HCT116 (cell line): Measurements from ENCODE around the gene GRIPAP1. TPM values are rescaled to one million over a fixed set of nuclear protein-coding genes. Genes with fewer than 3 reads are reported as not detected.

ENCODE experiments used
- ATAC-seq: fragments of 200-7000 bp; cut with Tn5 transposase; 2 replicates; pipeline ENCODE4 v1.9.1; 2020; ENCODE audit warnings: mild to moderate bottlenecking, moderate library complexity
- BruUV-seq: library from RNA; stranded (reverse); fragments of 400-500 nt; replicated peaks from 2 replicates; lab custom pipeline; 2021; lab: Mats Ljungman, UMichigan
- CTCF ChIA-PET: fragments of 300-600 bp; sonication (Branson Sonifier 250); formaldehyde crosslinking; loops from one replicate; lab custom pipeline; 2021; ENCODE audit warnings: antibody characterized with exemption; lab: Charles Lee
- POLR2A ChIA-PET: fragments of 300-600, 350-600 bp; sonication (Branson Sonifier 250); formaldehyde crosslinking; loops from one replicate; lab custom pipeline; 2021; ENCODE audit warnings: antibody characterized with exemption; lab: Charles Lee
- RAD21 ChIA-PET, 2 experiments: fragments of 300-600 bp; sonication (Branson Sonifier 250); formaldehyde crosslinking; loops; one replicate each; lab custom pipeline; 2023; ENCODE audit warnings: low total read pairs in 2 of 2; ENCODE audit not compliant: uncharacterized antibody in 2 of 2, unreplicated experiment in 2 of 2, low non-redundant PET in 1 of 2; lab: Charles Lee
- DNase-seq: peaks from one replicate; pipeline ENCODE4 v3.0.0-alpha.2; 2010; ENCODE audit warnings: low read depth, low spot score
- H2AFZ ChIP-seq: fragments of 200-600 bp; shearing (Covaris generic), sonication (generic); 2 replicates; pipeline ENCODE4 v1.6.1; 2017; ENCODE audit warnings: low read depth, mixed run types, mixed read lengths, antibody characterized with exemption, low read length; ENCODE audit not compliant: poor library complexity, severe bottlenecking
- H3K27ac ChIP-seq: 2 replicates; pipeline ENCODE4 v1.5.1; 2012; ENCODE audit warnings: low read depth, low read length
- H3K27me3 ChIP-seq: fragments of 200-600 bp; sonication (generic); 2 replicates; pipeline ENCODE4 v1.6.1; 2016; ENCODE audit warnings: mixed run types, low read length, mixed read lengths; ENCODE audit not compliant: insufficient read depth
- H3K36me3 ChIP-seq, 2 experiments: fragments of 200-500 bp in 1 of 2; fragments of 200-600 bp in 1 of 2; sonication (Bioruptor generic) in 1 of 2; sonication (generic) in 1 of 2; 2 replicates each; pipeline versions ENCODE4 v1.5.1 to v1.6.1; 2014 to 2016; ENCODE audit warnings: low read length in 2 of 2, inconsistent platforms in 1 of 2, mixed read lengths in 1 of 2, mixed run types in 1 of 2; ENCODE audit not compliant: insufficient read depth in 2 of 2, control insufficient read depth in 1 of 2
- H3K4me1 ChIP-seq, 2 experiments: fragments of 200-600 bp in 1 of 2; sonication (generic) in 1 of 2; 2 replicates each; pipeline versions ENCODE4 v1.5.1 to v1.6.1; 2012 to 2017; ENCODE audit warnings: low read length in 2 of 2, inconsistent platforms in 1 of 2, mild to moderate bottlenecking in 1 of 2, mixed read lengths in 1 of 2, mixed run types in 1 of 2, moderate library complexity in 1 of 2; ENCODE audit not compliant: insufficient read depth in 2 of 2, control insufficient read depth in 1 of 2
- H3K4me2 ChIP-seq: fragments of 200-600 bp; sonication (generic); 2 replicates; pipeline ENCODE4 v1.6.1; 2017; ENCODE audit warnings: mixed run types, low read length, mixed read lengths
- H3K4me3 ChIP-seq, 2 experiments: fragments of 200-600 bp in 1 of 2; sonication (generic) in 1 of 2; replicated peaks in 1 of 2; 2 replicates each; pipeline ENCODE4 v1.5.1; 2011 to 2016; ENCODE audit warnings: low read length in 2 of 2, control low read depth in 1 of 2, low read depth in 1 of 2, mild to moderate bottlenecking in 1 of 2, mixed read lengths in 1 of 2, mixed run types in 1 of 2
- H3K79me2 ChIP-seq: fragments of 200-600 bp; sonication (generic); 2 replicates; pipeline ENCODE4 v1.6.1; 2017; ENCODE audit warnings: mild to moderate bottlenecking, mixed run types, low read length, moderate library complexity, mixed read lengths; ENCODE audit not compliant: insufficient read depth
- H3K9ac ChIP-seq: fragments of 200-600 bp; sonication (generic); 2 replicates; pipeline ENCODE4 v1.6.1; 2016; ENCODE audit warnings: low read length, mixed read lengths
- H3K9me2 ChIP-seq: fragments of 200-600 bp; sonication (generic), shearing (Covaris generic); 2 replicates; pipeline ENCODE4 v1.6.1; 2017; ENCODE audit warnings: mixed run types, mild to moderate bottlenecking, moderate library complexity; ENCODE audit not compliant: insufficient read depth
- H3K9me3 ChIP-seq, 2 experiments: fragments of 200-500 bp in 1 of 2; fragments of 200-600 bp in 1 of 2; sonication (Bioruptor generic) in 1 of 2; sonication (generic) in 1 of 2; 2 replicates each; pipeline ENCODE4 v1.6.1; 2014 to 2017; ENCODE audit warnings: low read length in 2 of 2, mixed read lengths in 2 of 2, inconsistent platforms in 1 of 2, low read depth in 1 of 2, mild to moderate bottlenecking in 1 of 2, mixed run types in 1 of 2, moderate library complexity in 1 of 2; ENCODE audit not compliant: control insufficient read depth in 1 of 2, insufficient read depth in 1 of 2
- H4K20me1 ChIP-seq: fragments of 200-600 bp; sonication (generic), shearing (Covaris generic); 2 replicates; pipeline ENCODE4 v1.6.1; 2017; ENCODE audit warnings: mixed run types, mild to moderate bottlenecking, moderate library complexity; ENCODE audit not compliant: insufficient read depth
- EGR1 ChIP-seq: IDR thresholded peaks from 2 replicates; pipeline ENCODE4 v1.6.1; 2012; ENCODE audit warnings: low read depth
- FOSL1 ChIP-seq: IDR thresholded peaks from 2 replicates; pipeline ENCODE4 v1.6.1; 2012; ENCODE audit warnings: low read depth
- JUND ChIP-seq: IDR thresholded peaks from 2 replicates; pipeline ENCODE4 v1.6.1; 2012
- MAX ChIP-seq: IDR thresholded peaks from 2 replicates; pipeline ENCODE4 v1.6.1; 2012
- POLR2A ChIP-seq: IDR thresholded peaks from 2 replicates; pipeline ENCODE4 v1.7.0; 2011; ENCODE audit warnings: borderline replicate concordance; ENCODE audit not compliant: insufficient read depth, insufficient read length; ENCODE audit errors: extremely low read depth
- RAD21 ChIP-seq: IDR thresholded peaks from 2 replicates; pipeline ENCODE4 v1.6.1; 2012; ENCODE audit warnings: low read depth, mild to moderate bottlenecking
- SRF ChIP-seq: IDR thresholded peaks from 2 replicates; pipeline ENCODE4 v1.6.1; 2012; ENCODE audit warnings: low read depth
- TCF7L2 ChIP-seq: IDR thresholded peaks from 2 replicates; pipeline ENCODE4 v1.7.0; 2011; ENCODE audit warnings: borderline replicate concordance, inconsistent platforms; ENCODE audit not compliant: insufficient read depth, insufficient read length; ENCODE audit errors: extremely low read depth
- ZNF274 ChIP-seq: fragments of 200-500 bp; sonication (Bioruptor generic); IDR thresholded peaks from 2 replicates; pipeline ENCODE4 v1.6.1; 2014; ENCODE audit warnings: mild to moderate bottlenecking, low read depth, low read length, inconsistent platforms
- intact Hi-C: fragments of 100-400 bp; cut with micrococcal nuclease; formaldehyde crosslinking; loops from 2 replicates; pipeline ENCODE4 v1.10.0; 2022
- total RNA-seq: library from RNA; stranded (reverse); gene quantifications from one replicate; pipeline ENCODE4 v1.2.1, GENCODE V29; 2021; ENCODE audit not compliant: unreplicated experiment
- TF ChIP-seq, protein P1 (sequence below), 3 experiments: fragments of 200-600 bp in 1 of 3; sonication (generic) in 1 of 3; IDR thresholded peaks in 2 of 3; conservative IDR thresholded peaks in 1 of 3; 2 replicates each; pipeline ENCODE4 v1.5.1; 2012 to 2017; ENCODE audit warnings: low read depth in 2 of 3, low read length in 2 of 3, antibody characterized with exemption in 1 of 3, borderline replicate concordance in 1 of 3, control low read depth in 1 of 3, mild to moderate bottlenecking in 1 of 3, mixed read lengths in 1 of 3, mixed run types in 1 of 3, moderate library complexity in 1 of 3; ENCODE audit not compliant: insufficient read depth in 1 of 3

Gene GRIPAP1
- total RNA-seq, 1 experiment from 2014 or later, result 39.4 TPM

DNA sequence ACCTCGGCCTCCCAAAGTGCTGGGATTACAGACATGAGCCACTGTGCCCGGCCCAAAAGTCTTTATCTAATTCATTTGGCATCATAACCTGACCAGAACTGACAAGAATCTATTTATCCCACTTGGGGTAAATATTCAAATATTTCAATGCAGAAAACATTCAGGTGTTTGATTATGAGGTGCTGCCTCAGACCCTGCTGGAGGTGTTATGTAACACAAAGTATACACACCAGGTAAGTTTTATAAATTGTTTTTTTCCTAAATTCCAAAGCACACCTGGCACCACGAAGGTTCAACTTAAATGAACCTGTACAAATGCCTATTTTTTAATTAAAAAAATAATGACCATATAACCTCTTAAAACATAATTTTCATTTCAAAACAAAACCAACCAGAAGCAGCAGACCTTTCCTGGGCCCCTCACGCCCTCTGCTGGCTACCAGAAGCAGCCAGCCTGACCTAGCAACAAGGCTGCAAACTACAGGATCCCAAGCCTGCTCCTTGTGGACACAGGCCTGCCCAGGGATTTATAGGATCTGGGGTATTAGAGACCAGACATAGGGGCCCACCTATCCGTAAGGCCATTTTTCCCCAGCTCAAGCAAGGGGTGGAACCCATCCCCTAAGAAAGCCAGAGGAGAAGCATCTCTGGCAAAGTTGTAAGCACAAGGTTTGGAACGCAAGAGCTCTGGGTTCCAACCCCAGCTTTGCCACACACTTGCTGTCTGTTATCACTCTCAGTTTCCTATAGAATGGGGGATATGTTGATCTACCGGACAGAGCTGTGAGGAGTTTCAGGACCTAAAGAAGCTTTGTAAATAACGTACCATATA lies 56.3 kb downstream of the GRIPAP1 start:
- Histone ChIP-seq H3K79me2 (peaks cover 46% of the 10 kb centered on the region), H3K4me2 (no peak overlapping the region), H3K4me3 (no peak overlapping the region), H3K9me3 (no peaks in the 10 kb centered on the region), H3K27ac (no peak overlapping the region), H3K36me3 (peaks cover 0 to 5% of the 10 kb centered on the region in 2 experiments; a peak in 2 of 4 replicates), H3K9ac (no peak overlapping the region), H3K9me2 (no peaks in the 10 kb centered on the region), H4K20me1 (no peaks in the 10 kb centered on the region), H3K27me3 (no peaks in the 10 kb centered on the region), H2AFZ (no peak overlapping the region), H3K4me1 (no peaks in the 10 kb centered on the region)
- ATAC-seq (peak; percentile 92), DNase-seq (peak; percentile 6)
- intact Hi-C loops, result loop anchor here (5.0 kb wide), 1 partner anchor 298 kb away; no protein-coding TSS in a partner anchor
- ChIA-PET CTCF (no interaction called here), POLR2A (no interaction called here), RAD21 (no interaction called here)
- no peak for TF ChIP-seq FOSL1
- no peak for TF ChIP-seq ZNF274
- no peak for TF ChIP-seq EGR1
- TF ChIP-seq, protein P1, sequence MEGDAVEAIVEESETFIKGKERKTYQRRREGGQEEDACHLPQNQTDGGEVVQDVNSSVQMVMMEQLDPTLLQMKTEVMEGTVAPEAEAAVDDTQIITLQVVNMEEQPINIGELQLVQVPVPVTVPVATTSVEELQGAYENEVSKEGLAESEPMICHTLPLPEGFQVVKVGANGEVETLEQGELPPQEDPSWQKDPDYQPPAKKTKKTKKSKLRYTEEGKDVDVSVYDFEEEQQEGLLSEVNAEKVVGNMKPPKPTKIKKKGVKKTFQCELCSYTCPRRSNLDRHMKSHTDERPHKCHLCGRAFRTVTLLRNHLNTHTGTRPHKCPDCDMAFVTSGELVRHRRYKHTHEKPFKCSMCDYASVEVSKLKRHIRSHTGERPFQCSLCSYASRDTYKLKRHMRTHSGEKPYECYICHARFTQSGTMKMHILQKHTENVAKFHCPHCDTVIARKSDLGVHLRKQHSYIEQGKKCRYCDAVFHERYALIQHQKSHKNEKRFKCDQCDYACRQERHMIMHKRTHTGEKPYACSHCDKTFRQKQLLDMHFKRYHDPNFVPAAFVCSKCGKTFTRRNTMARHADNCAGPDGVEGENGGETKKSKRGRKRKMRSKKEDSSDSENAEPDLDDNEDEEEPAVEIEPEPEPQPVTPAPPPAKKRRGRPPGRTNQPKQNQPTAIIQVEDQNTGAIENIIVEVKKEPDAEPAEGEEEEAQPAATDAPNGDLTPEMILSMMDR (IDR thresholded peaks at IDR 0.05 in 2 of 3, conservative IDR thresholded peaks at IDR 0.05 in 1 of 3; ENCODE audit: borderline replicate concordance in 1 of 3, insufficient read depth in 1 of 3, low read depth in 2 of 3, low read length in 2 of 3), result peak; percentile 42 to 77 (median 62); a peak in 5 of 6 replicates
- TF ChIP-seq POLR2A, result no peak
- peak; percentile 59 for TF ChIP-seq RAD21
- no TSS peak for BruUV-seq

DNA sequence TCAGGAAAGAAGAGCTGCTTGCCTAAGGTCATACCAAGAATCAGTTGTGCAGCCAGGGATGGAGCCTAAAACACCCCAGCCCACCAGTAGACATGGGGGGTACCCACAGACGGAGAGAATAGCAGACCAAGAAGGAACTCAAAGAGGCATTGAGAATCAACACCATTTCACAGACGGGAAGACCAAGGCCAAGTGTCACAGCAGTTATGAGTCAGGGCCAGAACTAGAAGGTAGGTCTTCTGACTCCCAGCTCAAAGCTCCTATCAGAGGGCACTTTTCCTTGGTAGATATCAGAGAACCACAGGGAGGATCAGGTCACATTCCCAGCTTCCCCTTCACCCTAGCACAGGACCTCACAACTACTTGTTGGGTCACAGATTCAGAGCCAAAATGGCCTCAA lies 59.2 kb downstream of the GRIPAP1 start:
- Histone ChIP-seq H3K4me1 (no peaks in the 10 kb centered on the region), H3K9ac (no peak overlapping the region), H3K27me3 (no peaks in the 10 kb centered on the region), H3K9me3 (no peaks in the 10 kb centered on the region), H2AFZ (no peak overlapping the region), H3K4me3 (no peak overlapping the region), H3K4me2 (no peak overlapping the region), H3K9me2 (no peaks in the 10 kb centered on the region), H3K36me3 (peaks cover 0 to 5% of the 10 kb centered on the region in 2 experiments; a peak in 2 of 4 replicates), H4K20me1 (no peaks in the 10 kb centered on the region), H3K79me2 (peaks cover 56% of the 10 kb centered on the region), H3K27ac (no peak overlapping the region)
- CTCF ChIA-PET, result no interaction called here
- intact Hi-C loops, result no loop called here
- ATAC-seq, result no peak
- POLR2A ChIA-PET, result no interaction called here
- TF ChIP-seq JUND, result no peak
- TF ChIP-seq TCF7L2, result no peak
- no peak for TF ChIP-seq EGR1
- TF ChIP-seq FOSL1, result no peak
- no peak for TF ChIP-seq SRF
- TF ChIP-seq MAX, result no peak
- RAD21 ChIA-PET, result no interaction called here
- no peak for DNase-seq
- BruUV-seq, result no TSS peak
